ENCODE data around the gene GAL3ST2. TPM values are rescaled to one million over a fixed set of nuclear protein-coding genes. Genes with fewer than 3 reads are reported as not detected.
"Not testable (repeated sequence)": the region's sequence is repeated elsewhere in the genome, so short reads cannot be mapped to it uniquely, and the experiment has no call there.

Gene GAL3ST2
- total RNA-seq, 4 donors from 2014 or later: 2.7 TPM; not detected in 3

GRCh38 chr2:241759067-241759807 is 17.4 kb upstream of the GAL3ST2 start:
- Histone ChIP-seq H3K4me3 (no peak overlapping the region), H3K27me3 (no peaks in the 10 kb centered on the region), H3K4me1 (no peaks in the 10 kb centered on the region), H3K9me3 (no peaks in the 10 kb centered on the region), H3K36me3 (peaks cover 13 to 88% (median 49%) of the 10 kb centered on the region in 4 donors), H3K27ac (replicated peaks in 1 of 4) (no peak overlapping the region)
- TF ChIP-seq, protein P1, sequence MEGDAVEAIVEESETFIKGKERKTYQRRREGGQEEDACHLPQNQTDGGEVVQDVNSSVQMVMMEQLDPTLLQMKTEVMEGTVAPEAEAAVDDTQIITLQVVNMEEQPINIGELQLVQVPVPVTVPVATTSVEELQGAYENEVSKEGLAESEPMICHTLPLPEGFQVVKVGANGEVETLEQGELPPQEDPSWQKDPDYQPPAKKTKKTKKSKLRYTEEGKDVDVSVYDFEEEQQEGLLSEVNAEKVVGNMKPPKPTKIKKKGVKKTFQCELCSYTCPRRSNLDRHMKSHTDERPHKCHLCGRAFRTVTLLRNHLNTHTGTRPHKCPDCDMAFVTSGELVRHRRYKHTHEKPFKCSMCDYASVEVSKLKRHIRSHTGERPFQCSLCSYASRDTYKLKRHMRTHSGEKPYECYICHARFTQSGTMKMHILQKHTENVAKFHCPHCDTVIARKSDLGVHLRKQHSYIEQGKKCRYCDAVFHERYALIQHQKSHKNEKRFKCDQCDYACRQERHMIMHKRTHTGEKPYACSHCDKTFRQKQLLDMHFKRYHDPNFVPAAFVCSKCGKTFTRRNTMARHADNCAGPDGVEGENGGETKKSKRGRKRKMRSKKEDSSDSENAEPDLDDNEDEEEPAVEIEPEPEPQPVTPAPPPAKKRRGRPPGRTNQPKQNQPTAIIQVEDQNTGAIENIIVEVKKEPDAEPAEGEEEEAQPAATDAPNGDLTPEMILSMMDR (IDR thresholded peaks at IDR 0.05): no peak
- TF ChIP-seq POLR2A (IDR thresholded peaks at IDR 0.05; ENCODE audit: low read depth) (no peak), POLR2AphosphoS5 (IDR thresholded peaks at IDR 0.05) (no peak), EP300 (IDR thresholded peaks at IDR 0.05) (no peak)
- intact Hi-C loops (cut with DNase I): no loop called here
- WGBS: 84% methylated on average over 20 of the region's 20 CpGs
- DNase-seq (ENCODE audit: extremely low spot score): no peak

GRCh38 chr2:241759893-241760292 is 16.7 kb upstream of the GAL3ST2 start:
- WGBS: 94% methylated on average over 11 of the region's 16 CpGs
- DNase-seq (ENCODE audit: extremely low spot score); H3K4me1 ChIP-seq; intact Hi-C loops (cut with DNase I); H3K27ac ChIP-seq (replicated peaks in 1 of 4); H3K27me3 ChIP-seq; H3K9me3 ChIP-seq; H3K4me3 ChIP-seq: not testable (repeated sequence)
- peaks cover 13 to 87% (median 44%) of the 10 kb centered on the region in 4 donors for H3K36me3 ChIP-seq

- H3K27ac ChIP-seq (replicated peaks in 1 of 4): no peak overlapping the region
- no peaks in the 10 kb centered on the region for H3K9me3 ChIP-seq
- no peaks in the 10 kb centered on the region for H3K4me1 ChIP-seq
- WGBS: 91% methylated on average over 9 of the region's 17 CpGs
- H3K36me3 ChIP-seq: peaks cover 11 to 83% (median 40%) of the 10 kb centered on the region in 4 donors
- H3K4me3 ChIP-seq: no peak overlapping the region
- H3K27me3 ChIP-seq: no peaks in the 10 kb centered on the region
- no peak for DNase-seq (ENCODE audit: extremely low spot score)
- no peak for TF ChIP-seq POLR2A (IDR thresholded peaks at IDR 0.05; ENCODE audit: low read depth)
- TF ChIP-seq EP300 (IDR thresholded peaks at IDR 0.05): no peak
- TF ChIP-seq, protein P1 (IDR thresholded peaks at IDR 0.05): no peak
- intact Hi-C loops (cut with DNase I): no loop called here
Measured at GRCh38 chr2:241760301-241760771, 16.3 kb upstream of the GAL3ST2 start.

- no peaks in the 10 kb centered on the region for H3K27me3 ChIP-seq
- no peak for TF ChIP-seq POLR2AphosphoS5 (IDR thresholded peaks at IDR 0.05)
- TF ChIP-seq POLR2A (IDR thresholded peaks at IDR 0.05; ENCODE audit: low read depth): no peak
- TF ChIP-seq EP300 (IDR thresholded peaks at IDR 0.05): no peak
- TF ChIP-seq, protein P1 (IDR thresholded peaks at IDR 0.05): no peak
- 83% methylated on average over 18 of the region's 18 CpGs for WGBS
- H3K9me3 ChIP-seq: no peaks in the 10 kb centered on the region
- peaks cover 0 to 62% (median 22%) of the 10 kb centered on the region in 4 donors for H3K36me3 ChIP-seq
- intact Hi-C loops (cut with DNase I): no loop called here
- H3K4me1 ChIP-seq: no peaks in the 10 kb centered on the region
- DNase-seq (ENCODE audit: extremely low spot score): no peak
- no peak overlapping the region for H3K27ac ChIP-seq (replicated peaks in 1 of 4)
- no peak overlapping the region for H3K4me3 ChIP-seq
Measured at GRCh38 chr2:241762321-241762932, 14.2 kb upstream of the GAL3ST2 start.

DNA sequence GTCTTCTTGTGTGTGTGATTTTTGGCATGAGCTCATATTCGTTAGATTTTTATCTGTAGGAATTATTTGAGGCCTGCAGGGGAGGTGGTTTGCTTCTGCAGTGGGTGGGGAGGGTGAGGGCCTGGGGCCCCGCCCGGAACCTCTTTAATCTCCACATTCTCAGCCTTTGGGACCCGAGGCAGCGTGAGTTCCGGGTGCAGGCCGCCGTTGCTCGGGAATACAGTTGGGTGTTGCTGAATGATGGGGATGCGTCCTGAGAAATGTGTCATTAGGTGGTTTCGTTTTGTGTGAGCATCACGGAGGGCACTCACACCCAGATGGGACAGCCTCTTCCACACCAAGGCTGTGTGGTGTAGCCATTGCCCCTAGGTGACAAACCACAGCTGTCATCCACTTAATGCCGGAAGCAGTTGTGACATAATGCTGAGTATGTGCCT is 13.7 kb upstream of the GAL3ST2 start:
- intact Hi-C loops (cut with DNase I): no loop called here
- no peak for DNase-seq (ENCODE audit: extremely low spot score)

More for the DNA sequence above, 13.7 kb upstream of the GAL3ST2 start:
- Histone ChIP-seq H3K9me3 (no peaks in the 10 kb centered on the region), H3K36me3 (peaks cover 0 to 62% (median 20%) of the 10 kb centered on the region in 4 donors), H3K4me1 (no peaks in the 10 kb centered on the region), H3K27ac (replicated peaks in 1 of 4) (no peak overlapping the region), H3K27me3 (no peaks in the 10 kb centered on the region), H3K4me3 (no peak overlapping the region)
- WGBS: 88% methylated on average over 13 of the region's 13 CpGs
- TF ChIP-seq, protein P1 (IDR thresholded peaks at IDR 0.05): no peak
- no peak for TF ChIP-seq EP300 (IDR thresholded peaks at IDR 0.05)
- no peak for TF ChIP-seq POLR2A (IDR thresholded peaks at IDR 0.05; ENCODE audit: low read depth)
- no peak for TF ChIP-seq POLR2AphosphoS5 (IDR thresholded peaks at IDR 0.05)
